ENCODE results near the gene PHLPP1.
"Not testable (repeated sequence)": the region's sequence is repeated elsewhere in the genome, so short reads cannot be mapped to it uniquely, and the experiment has no call there.

PHLPP1 gene

DNA sequence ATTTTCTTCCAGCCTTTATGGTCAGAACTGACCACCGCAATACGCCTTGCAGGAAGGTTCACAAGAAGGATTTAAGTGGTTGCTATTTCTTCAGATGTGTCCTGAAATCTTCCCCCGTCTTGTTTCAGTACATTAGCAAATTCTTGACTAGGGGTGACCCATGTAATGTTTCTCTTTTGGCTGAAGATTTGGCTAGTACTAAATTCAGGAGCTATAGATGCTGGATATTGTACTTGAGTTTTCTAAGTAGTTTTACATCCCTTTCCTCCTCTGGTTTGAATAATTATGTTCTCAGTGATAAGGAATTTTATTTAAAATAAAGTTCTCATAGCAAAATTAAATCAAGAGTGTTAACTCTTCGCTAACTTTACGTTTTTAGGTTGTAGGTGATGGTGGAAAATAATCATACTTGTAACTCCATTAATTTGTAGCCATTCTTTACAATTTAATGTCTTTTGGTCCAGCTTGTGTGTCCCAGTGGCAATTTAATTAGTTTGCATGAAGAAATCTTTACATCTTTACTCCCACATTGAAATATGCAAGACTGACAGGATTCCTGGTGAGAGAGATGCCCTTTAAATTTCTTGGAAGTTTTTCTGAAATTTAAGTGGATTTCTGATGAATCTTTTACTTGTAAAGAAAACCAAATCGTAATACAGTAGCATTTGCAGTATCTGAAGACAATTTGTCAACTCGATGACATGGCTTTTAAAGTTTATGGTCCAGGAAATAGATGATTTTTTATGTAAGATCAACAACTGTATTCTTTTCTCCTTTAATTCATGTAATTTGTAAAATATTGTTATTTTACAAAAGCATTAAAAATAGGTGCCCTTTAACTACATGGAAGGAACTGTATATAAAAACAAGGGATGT lies 2.8 kb downstream of the PHLPP1 start:
- no peak for DNase-seq

DNA sequence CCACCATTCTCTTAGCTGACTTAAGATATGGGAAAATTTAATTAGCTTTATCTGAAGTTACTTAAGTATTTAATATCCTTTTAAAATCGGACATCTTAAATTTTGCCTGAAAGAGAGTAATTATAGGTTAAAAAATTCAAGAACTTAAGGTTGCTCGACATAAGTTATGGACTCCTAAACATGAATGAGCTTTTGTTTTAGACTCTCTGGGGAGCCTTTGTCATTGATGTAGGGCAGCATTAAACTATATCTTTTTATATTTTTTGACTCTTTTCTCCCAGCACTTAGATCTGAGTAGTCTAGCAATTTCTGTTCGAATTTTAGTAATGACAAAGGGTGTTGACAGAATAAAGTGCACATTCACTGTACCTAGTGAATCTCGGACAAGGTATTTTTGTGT lies 4.7 kb downstream of the PHLPP1 start:
- DNase-seq: no peak

DNA sequence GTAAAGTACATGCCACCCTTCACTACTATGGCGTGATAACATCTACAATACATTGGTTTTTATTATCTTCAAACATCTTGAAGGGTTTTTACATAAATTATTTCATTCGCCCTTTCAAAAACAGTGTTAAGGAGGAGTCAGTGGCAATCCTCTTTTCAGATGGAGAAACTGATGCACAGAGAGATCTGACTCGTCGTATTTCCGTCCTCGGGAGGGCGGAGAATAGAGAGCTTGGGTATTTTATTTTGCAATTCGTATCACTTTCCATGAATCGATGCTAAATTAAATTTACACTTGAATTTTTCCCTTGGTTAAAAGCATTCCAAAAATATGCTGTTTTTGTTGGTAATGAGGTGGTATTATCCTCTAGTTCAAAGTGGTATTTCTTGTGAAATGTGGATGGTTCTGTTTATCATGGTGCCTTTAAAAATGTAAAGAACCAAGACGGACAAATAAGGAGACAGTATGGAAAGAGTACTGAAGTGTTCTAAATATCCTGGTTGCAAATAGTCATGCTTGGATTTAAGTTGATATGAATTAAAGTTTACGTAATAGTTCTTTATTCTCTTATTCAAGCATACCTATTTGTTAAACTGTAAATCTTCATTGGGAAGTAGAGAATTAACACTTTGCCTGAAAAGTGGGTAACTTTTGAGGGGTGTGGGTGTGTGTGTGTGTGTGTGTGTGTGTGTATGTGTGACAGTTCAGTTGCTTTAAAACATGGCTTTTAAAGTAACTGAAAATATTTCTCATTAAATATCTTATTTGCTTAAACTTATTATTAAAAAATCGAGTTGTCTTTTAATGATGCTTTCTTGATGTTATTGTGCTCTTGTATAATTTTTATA lies 5.6 kb downstream of the PHLPP1 start:
- DNase-seq: peak in 1 of 2 donors; percentile 10

DNA sequence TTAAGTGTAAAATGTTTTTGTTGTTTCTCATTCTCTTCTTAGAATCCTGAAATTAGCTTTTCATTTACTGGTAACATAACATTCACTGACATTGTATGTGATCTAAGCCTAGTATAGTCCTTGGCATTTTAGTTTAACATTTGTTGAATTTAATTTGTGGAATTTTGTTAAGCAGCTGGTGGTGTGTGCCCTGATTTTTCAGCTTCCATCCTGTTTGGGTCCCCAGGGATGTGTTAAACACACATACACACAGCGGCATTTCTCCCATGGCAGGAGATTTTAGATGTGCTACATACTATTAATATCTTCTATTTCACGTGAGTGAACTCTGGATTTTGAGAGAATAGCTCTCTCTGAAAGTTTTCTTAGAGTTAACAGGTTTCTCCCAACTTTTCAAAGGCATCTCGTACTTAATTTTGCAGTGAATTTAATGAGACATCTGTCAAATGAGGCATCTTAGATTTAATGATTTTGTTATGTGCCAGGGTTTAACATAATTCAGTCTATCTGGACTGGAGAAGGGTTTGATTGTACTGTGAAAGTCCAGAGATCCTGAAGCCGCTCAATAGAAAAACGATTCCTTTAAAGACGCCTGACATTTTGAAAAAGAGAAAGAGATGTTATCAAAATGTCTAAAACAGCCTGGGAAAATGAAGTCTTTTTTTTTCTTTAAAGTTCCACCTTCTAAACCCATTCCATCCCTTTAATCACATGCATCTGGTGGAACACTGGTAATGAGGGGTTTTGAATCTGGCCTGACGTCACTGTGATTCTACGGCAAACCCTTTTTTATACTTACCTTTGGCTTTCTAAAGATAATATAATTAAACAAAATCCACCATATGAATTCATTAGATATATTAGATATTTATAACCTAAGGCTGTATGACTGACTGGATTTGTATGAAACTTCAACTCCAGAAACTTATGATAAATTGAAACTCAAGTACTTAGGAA lies 6.8 kb downstream of the PHLPP1 start:
- no peak for DNase-seq

DNA sequence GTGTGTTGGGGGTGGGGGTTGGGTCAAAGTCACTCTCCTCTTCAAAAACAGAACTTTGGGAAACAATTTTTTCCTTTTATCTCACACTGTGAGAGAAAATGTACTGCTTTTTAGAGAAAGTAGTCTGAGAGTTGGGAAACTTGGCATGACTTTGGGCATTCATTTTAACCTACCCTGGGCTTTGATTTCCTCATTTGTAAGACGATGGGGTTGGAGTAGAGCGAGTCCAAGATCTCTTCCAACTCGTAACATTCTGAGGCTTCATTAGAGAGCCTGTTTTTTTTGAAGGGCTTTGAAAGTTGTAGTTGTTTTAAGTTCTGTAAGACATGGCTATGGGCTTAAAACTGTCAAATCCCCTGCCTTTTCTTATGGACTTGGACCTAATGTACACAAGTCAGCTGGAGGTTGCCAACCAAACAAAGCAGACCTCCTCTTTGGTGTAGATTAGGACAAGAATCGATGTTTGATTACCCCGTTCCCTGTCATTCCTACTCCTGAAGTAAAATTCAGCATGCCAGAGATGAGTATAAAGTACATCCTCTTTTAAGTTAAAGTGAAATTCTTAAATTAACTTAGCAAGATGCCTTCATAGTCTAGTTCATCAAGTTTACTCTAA lies 8.4 kb downstream of the PHLPP1 start:
- no peak for DNase-seq

DNA sequence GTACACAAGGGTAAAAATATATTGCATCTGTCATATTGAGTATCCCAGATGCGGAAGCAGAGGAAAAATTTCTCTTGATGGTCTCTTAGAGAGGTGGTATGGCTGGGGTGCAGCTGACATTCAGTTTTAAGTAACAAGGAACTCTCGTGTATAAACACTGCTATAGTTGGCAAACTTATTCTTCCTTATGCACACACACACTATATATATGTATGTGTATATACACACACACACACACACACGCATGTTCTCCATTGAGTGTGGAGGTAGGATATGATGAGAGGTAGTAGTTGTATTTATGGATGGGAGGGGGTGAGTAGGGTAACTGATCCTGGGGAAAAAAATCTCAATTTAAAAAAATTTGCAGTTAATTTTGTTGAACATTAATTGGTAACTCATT lies 10.6 kb downstream of the PHLPP1 start:
- no peak for DNase-seq

DNA sequence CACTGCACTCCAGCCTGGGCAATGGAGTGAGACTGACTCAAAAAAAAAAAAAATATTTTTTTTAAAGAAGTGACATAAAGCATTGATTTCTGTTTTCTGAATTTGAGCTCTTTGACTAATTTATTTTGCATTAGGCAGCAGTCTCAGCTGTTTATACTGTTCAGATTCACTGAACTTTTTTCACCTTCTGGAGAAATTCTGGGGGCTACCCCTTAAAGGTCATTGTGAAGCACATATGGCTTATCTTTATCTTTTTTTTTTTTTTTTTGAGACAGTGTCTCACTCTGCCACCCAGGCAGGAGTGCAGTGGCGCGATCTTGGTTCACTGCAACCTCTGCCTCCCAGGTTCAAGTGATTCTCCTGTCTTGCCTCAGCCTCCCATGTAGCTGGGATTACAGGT lies 12.9 kb downstream of the PHLPP1 start:
- no peak for DNase-seq

DNA sequence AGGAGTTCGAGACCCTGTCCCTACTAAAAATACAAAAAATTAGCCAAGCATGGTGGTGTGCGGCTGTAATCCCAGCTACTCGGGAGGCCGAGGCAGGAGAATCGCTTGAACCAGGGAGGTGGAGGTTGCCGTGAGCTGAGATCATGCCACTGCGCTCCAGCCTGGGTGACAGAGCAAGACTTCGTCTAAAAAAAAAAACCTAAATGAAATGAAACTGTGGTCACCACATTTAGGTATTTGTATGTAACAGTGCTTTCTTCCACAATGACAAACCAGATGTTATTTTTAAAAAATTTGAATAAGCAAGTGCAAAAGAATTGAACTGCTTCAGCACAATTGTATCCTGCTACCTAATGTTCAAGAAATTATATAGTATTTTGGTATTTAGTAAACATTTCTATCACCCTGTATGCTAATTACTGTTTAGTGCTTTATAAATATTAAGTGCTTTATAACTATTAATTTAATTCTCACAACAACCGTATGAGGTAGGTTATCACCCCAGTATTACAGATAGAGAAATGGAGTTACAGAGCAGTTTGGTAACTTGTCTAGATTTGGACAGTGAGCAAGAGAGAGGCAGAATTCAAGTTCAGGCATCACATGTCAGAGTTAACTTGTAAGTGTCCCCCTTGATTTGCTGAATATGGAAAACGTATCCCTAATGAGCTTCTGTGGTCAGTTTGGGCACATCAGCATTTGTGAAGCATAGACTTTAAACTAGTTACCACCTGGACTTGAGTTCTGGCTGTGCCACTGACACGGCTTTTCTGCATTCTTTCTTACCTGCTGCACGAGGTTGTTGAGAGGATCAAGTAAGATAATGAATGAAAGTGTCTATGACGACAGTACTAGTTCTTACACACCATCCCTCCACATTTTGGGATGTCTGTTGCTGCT lies 14.4 kb downstream of the PHLPP1 start:
- DNase-seq: no peak

DNA sequence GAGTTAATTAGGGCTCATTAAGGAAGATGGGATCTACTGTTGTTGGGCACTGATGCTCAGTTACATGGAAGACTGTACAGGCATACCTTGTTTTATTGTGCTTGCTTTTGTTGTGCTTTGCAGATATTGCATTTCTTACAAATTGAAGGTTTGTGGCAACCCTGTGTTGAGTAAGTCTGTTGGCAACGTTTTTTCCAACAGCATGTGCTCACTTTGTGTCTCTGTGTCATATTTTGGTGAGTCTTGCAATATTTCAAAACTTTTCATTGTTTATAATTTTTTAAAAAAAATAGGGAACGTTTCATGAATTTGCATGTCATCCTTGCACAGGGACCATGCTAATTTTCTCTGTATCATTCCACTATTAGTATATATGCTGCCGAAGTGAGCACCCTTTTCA lies 15.6 kb downstream of the PHLPP1 start:
- no peak for DNase-seq

DNA sequence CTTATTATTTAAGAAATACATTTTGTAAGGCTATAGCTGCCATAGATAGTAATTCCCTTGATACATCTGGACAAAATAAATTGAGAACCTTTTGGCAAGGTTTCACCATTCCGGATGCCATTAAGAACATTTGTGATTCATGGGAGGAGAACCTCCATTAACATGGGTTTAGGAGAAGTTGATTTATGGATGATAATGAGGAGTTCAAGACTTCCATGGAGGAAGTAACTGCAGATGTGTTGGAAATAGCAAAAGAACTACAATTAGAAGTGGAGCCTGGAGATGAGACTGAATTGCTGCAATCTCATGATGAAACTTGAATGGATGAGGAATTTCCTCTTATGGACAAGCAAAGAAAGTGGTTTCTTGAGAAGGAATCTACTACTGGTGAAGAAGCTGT lies 17.3 kb downstream of the PHLPP1 start:
- no peak for DNase-seq

DNA sequence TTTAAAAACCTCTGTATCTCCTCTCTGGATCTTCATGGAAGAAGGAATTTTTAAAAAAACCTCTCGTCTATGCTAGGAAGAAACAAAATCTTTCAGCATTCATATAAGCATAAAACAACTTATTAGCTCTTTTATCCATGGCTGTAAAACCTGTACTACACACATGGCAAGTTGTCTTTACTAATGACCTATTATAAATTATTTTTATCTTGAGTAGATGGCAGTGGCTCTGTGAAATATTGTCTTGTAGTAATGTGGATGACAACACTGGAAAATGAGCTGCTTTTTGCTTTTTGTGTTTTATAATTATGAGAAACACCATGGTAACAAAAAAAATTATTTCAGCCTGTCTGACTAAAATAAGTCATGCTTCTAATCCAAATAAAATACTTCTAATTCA lies 18.9 kb downstream of the PHLPP1 start:
- no peak for DNase-seq

DNA sequence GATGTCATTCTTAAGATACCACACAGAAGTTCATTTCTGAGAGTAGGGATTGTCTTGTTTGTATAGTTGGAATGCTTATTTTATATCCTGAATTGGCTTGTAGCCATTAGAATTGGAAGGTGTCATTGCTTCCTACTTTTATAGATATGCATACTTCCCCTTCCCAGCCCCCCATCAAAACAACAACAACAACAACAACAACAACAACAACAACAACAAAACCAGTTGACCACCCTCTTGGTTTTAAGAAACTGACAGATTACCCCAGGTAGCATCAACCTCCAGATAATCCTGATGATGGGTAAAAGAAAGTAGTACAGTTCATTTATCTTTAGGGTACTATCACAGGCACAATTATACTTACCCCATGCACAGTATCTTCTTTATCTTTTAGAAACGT lies 20.0 kb downstream of the PHLPP1 start:
- DNase-seq: no peak

DNA sequence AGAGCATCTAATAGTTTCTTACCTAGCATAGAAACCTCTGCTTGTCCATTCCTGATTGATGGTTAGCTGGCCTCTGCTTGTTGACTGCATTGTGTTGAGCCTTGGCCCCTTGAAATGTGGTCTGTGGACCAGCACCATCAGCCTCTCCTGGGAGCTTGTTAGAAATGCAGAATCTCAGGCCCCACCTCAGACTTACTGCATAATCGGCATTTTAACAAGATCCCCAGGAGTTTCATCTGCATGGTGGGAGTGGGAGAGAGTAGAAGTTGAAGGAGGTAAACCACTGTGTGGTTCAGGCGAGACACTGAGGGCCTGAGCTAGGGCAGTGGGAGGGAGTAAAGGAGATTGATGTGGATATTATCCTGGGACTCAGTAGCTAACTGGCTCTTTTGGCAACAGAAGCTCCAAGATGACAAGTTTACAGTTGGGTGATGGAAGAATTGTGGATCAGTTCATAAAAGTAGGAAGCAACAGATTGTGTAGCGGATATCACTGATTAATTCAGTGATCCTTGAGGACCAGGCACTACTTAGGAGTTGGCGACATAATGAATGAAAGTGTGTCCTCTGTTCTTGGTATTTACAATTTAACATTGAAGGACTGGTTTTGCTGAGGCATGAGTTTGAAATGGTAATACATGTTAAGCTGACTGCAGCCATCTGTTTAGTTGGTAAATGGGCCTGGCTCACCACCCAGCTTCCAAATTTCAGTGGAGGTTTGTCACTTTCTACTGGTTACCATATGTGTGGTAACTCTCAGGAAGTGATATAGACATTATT lies 20.9 kb downstream of the PHLPP1 start:
- DNase-seq: no peak

DNA sequence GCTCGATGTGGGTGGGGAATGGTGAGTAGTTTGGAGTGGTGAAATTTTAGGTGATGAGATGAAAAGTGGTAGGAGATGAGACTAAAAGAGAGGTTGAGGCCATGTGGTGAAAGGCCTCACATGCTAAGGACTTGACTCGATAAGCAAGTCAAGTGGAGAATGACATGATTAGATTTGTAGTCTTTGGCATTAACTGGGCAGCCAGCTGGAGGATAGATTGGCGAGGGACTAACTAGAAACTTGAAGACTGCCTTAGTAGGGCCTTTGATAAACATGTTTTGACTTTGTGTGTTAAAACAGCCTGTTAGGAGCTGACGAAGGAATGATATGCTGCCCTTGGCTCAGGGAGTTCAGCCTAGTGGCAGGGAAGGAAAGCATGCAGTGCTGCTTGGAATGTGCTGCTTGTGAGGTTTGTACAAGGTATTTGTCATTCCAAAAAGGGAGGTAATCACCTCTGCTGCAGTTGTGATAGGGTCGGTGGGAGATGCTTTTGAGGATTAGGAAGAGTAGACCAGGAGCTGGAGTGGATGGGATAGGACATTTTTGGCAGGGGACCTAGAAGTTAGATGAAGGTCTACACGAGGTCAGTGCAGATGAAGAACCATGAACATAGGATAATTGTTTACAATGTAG lies 22.0 kb downstream of the PHLPP1 start:
- DNase-seq: no peak

DNA sequence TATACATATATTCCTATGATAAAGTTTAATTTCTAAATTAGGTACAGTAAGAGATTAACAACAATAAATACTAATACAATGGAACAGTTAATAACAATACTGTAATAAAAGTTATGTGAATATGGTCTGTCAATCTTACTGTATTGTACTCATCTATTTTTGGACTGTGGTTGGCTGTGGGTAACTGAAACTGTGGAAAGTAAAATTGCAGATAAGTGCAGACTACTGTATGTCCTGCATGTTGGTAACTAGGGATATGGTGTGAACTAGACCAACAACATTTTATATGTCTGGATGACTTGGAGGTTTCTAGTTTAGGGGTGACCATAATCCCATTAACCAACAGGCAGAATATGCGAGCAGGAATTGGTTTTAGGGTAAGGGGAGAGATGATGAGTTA lies 23.3 kb downstream of the PHLPP1 start:
- DNase-seq: no peak

DNA sequence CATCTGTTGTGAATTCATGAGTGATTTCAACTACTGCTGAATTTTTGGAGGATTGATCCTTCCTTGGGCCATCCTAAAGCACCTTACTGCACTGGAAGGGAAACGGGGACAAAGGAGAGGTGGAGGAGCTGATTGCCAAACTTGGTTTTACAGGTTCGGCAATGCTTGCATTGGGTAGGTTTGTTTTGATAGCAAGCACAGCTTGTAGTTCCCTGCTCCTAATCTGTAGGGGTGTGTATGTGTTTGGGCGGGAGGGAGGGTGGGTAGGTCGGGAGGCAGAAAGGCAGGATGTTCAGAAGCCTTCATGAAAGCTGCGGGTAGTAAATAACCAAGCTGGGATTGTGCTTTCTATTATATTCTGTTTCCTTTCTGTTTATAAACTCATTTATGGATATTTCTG lies 24.6 kb downstream of the PHLPP1 start:
- DNase-seq: no peak

DNA sequence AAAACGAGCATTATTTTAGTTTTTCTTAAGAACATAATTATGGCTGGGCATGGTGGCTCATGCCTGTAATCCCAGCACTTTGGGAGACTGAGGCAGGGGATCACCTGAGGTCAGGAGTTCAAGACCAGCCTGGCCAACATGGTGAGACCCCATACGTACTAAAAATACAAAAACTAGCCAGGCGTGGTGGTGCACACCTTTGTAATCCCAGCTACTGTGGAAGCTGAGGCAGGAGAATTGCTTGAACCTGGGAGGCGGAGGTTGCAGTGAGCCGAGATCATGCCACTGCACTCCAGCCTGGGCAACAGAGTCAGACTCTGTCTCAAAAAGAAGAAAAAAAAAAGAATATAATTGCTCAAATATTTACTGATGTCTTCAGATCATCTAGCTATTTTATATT lies 25.3 kb downstream of the PHLPP1 start:
- DNase-seq: not testable (repeated sequence)

DNA sequence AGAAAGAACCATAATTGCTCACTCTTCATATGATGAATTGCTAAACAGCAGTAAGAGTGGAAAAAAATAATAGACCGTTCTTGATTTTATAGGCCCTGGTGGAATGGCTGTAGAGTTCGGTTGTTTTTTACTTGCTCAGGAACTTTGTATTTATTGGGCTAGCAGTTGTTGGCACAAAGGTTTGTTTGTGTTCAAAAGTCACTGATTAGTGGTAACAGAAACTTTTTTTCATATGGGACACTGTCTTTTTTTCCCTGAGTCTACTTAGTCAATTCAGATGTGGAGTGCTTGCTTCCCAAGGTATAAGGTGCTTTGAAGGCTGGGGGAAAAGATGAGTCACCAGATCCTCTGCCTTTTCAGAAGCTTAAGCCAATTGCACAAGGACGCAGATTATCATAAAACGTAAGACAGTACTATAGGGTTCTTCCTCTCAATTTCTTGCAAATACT lies 25.8 kb downstream of the PHLPP1 start:
- no peak for DNase-seq

DNA sequence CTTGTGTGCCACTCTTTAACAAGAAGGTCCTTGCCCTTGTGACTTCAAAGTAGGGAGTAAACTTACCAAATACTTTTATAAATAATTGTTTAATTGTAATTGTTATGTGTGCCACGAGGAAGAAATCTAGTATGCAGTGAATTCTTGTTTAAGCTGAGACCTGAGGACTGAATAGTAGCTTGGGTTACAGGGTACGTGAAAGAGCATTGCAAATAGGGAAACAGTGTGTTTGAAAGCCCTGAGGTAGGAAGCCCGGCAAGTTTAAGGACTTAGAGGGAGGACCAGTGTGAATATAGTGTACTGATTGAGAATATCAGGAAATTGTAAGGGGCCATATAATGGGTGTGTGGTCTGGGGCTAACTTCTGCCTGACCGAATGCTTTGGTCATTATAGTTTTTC lies 26.2 kb downstream of the PHLPP1 start:
- DNase-seq: no peak

Data from stimulated activated CD4-positive, alpha-beta T cell treated with anti-CD3 and anti-CD28 coated beads, Interleukin-2, amount 100 ng/mL, for 24 hours (primary cell).